PC-3 (cell line): ENCODE measurements around the gene FBN2. TPM values are rescaled to one million over a fixed set of nuclear protein-coding genes. Genes with fewer than 3 reads are reported as not detected.
"Not testable (repeated sequence)": the region's sequence is repeated elsewhere in the genome, so short reads cannot be mapped to it uniquely, and the experiment has no call there.

Experiments
- ATAC-seq: fragments of 200-7000 bp; cut with Tn5 transposase; 2 replicates; pipeline ENCODE4 v1.9.1; 2020; ENCODE audit warnings: mild to moderate bottlenecking, moderate library complexity
- BruUV-seq: library from RNA; stranded (reverse); fragments of 400-500 nt; replicated peaks from 2 replicates; lab custom pipeline; 2021; lab: Mats Ljungman, UMichigan
- CTCF ChIA-PET: fragments of 300-600 bp; sonication (Branson Sonifier 250); formaldehyde crosslinking; loops from one replicate; lab custom pipeline; 2022; ENCODE audit warnings: antibody characterized with exemption; lab: Charles Lee
- POLR2A ChIA-PET: fragments of 300-600 bp; sonication (Branson Sonifier 250); formaldehyde crosslinking; loops from one replicate; lab custom pipeline; 2022; ENCODE audit warnings: antibody characterized with exemption; ENCODE audit not compliant: unreplicated experiment; lab: Charles Lee
- DNase-seq: peaks from one replicate; pipeline ENCODE4 v3.0.0-alpha.2; 2015
- H2AFZ ChIP-seq: fragments of 300-600 bp; sonication (generic); 2 replicates; pipeline ENCODE4 v1.6.0; 2016; ENCODE audit warnings: antibody characterized with exemption, low read length
- H3F3A ChIP-seq: fragments of 300-600 bp; sonication (generic); one replicate; pipeline ENCODE4 v1.6.0; 2017; ENCODE audit warnings: antibody characterized with exemption, low read length, control low read depth, mild to moderate bottlenecking; ENCODE audit not compliant: unreplicated experiment
- H3K27ac ChIP-seq: fragments of 300-600 bp; sonication (generic); 2 replicates; pipeline ENCODE4 v1.5.1; 2016; ENCODE audit warnings: mild to moderate bottlenecking, low read length
- H3K27me3 ChIP-seq: fragments of 300-600 bp; sonication (generic); 2 replicates; pipeline ENCODE4 v1.6.1; 2016; ENCODE audit warnings: low read length, mixed read lengths
- H3K36me3 ChIP-seq: fragments of 300-600 bp; sonication (generic); 2 replicates; pipeline ENCODE4 v1.6.1; 2016; ENCODE audit warnings: low read depth, mixed run types, low read length, mixed read lengths
- H3K4me1 ChIP-seq: fragments of 300-600 bp; sonication (generic); 2 replicates; pipeline ENCODE4 v1.5.1; 2016; ENCODE audit warnings: low read length; ENCODE audit not compliant: insufficient read depth
- H3K4me2 ChIP-seq: fragments of 300-600 bp; sonication (generic); 2 replicates; pipeline ENCODE4 v1.6.0; 2016; ENCODE audit warnings: low read length
- H3K4me3 ChIP-seq: fragments of 300-600 bp; sonication (generic); 2 replicates; pipeline ENCODE4 v1.5.1; 2016; ENCODE audit warnings: mild to moderate bottlenecking, low read length, mixed read lengths
- H3K79me2 ChIP-seq: fragments of 300-600 bp; sonication (generic); 2 replicates; pipeline ENCODE4 v1.6.1; 2017; ENCODE audit warnings: low read length, mixed read lengths
- H3K9ac ChIP-seq: fragments of 300-600 bp; sonication (generic); 2 replicates; pipeline ENCODE4 v1.6.0; 2016; ENCODE audit warnings: mild to moderate bottlenecking, low read length
- H3K9me2 ChIP-seq: fragments of 300-600 bp; sonication (generic); replicated peaks from 2 replicates; pipeline ENCODE4 v1.6.1; 2016; ENCODE audit warnings: mixed run types, low read length, mixed read lengths
- H3K9me3 ChIP-seq: fragments of 300-600 bp; sonication (generic); 2 replicates; pipeline ENCODE4 v1.6.1; 2016; ENCODE audit warnings: low read length, mixed read lengths
- H4K20me1 ChIP-seq: fragments of 300-600 bp; sonication (generic); 2 replicates; pipeline ENCODE4 v1.6.1; 2016; ENCODE audit warnings: low read length, mixed read lengths
- CTCF ChIP-seq: fragments of 300-600 bp; sonication (generic); conservative IDR thresholded peaks from 2 replicates; pipeline ENCODE4 v1.5.1; 2017; ENCODE audit warnings: antibody characterized with exemption, low read depth, mild to moderate bottlenecking, low read length
- EZH2 ChIP-seq: fragments of 300-600 bp; sonication (generic); IDR thresholded peaks from one replicate; pipeline ENCODE4 v1.6.1; 2017; ENCODE audit warnings: antibody characterized with exemption, mild to moderate bottlenecking, low read length; ENCODE audit not compliant: unreplicated experiment
- EZH2phosphoT487 ChIP-seq: fragments of 300-600 bp; sonication (generic); IDR thresholded peaks from 2 replicates; pipeline ENCODE4 v1.6.1; 2018; ENCODE audit warnings: mild to moderate bottlenecking, antibody characterized with exemption, low read length, borderline replicate concordance
- intact Hi-C: fragments of 100-400 bp; cut with micrococcal nuclease; formaldehyde crosslinking; loops from 2 replicates; pipeline ENCODE4 v1.9.0; 2023
- total RNA-seq: library from RNA; depleted of rRNA; stranded (reverse); fragments of >200 nt; gene quantifications from 2 replicates; pipeline ENCODE4 v1.2.3, GENCODE V29; 2014

FBN2 gene
- total RNA-seq, 1 experiment from 2014 or later = 45.2 TPM

DNA sequence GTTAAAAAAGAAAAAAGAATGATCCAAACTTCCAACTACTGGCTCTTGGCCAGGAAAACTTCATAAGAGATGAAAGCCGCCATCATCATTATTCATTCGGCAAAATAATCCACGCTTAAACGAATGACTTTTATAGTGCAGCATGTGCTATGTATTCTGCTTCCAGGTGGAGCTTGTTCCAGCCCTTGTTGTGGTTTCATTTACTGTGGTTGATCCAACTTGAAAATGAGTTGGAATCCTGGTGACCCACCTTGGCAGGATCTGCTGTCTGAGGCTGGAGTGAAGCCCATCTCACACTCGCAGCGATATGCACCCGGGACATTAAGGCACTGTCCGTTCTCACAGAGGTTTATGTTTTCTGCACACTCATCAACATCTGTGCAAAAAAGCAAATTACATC is 209.6 kb downstream of the FBN2 start:
- ChIA-PET CTCF (no interaction called here), POLR2A (no interaction called here)
- Histone ChIP-seq H2AFZ (no peak overlapping the region), H4K20me1 (no peaks in the 10 kb centered on the region), H3K27ac (no peak overlapping the region), H3K9ac (no peak overlapping the region), H3F3A (no peaks in the 10 kb centered on the region), H3K4me3 (no peak overlapping the region), H3K4me1 (no peaks in the 10 kb centered on the region), H3K36me3 (peaks cover 13% of the 10 kb centered on the region; the same call in 1 of the 2 replicates), H3K79me2 (no peaks in the 10 kb centered on the region), H3K4me2 (no peak overlapping the region), H3K9me2 (no peaks in the 10 kb centered on the region), H3K27me3 (no peaks in the 10 kb centered on the region), H3K9me3 (no peaks in the 10 kb centered on the region)
- BruUV-seq = no TSS peak
- no peak for TF ChIP-seq EZH2
- no peak for TF ChIP-seq CTCF
- TF ChIP-seq EZH2phosphoT487 = no peak
- intact Hi-C loops = no loop called here
- DNase-seq = no peak
- ATAC-seq = no peak

GRCh38 chr5:128328007-128328406 is 210.0 kb downstream of the FBN2 start:
- BruUV-seq = no TSS peak
- no peak for DNase-seq
- peaks cover 13% of the 10 kb centered on the region; the same call in 1 of the 2 replicates for H3K36me3 ChIP-seq
- no peaks in the 10 kb centered on the region for H3K79me2 ChIP-seq
- H3K9me2 ChIP-seq = no peaks in the 10 kb centered on the region
- no peak overlapping the region for H3K4me3 ChIP-seq
- H3F3A ChIP-seq = no peaks in the 10 kb centered on the region
- intact Hi-C loops = no loop called here
- H3K27ac ChIP-seq = no peak overlapping the region
- H3K4me2 ChIP-seq = no peak overlapping the region
- ChIA-PET POLR2A (no interaction called here), CTCF (no interaction called here)
- H2AFZ ChIP-seq = no peak overlapping the region
- no peak overlapping the region for H3K9ac ChIP-seq
- no peak for ATAC-seq
- H4K20me1 ChIP-seq = no peaks in the 10 kb centered on the region
- TF ChIP-seq CTCF (no peak), EZH2phosphoT487 (no peak)
- no peaks in the 10 kb centered on the region for H3K4me1 ChIP-seq
- H3K27me3 ChIP-seq = no peaks in the 10 kb centered on the region
- no peaks in the 10 kb centered on the region for H3K9me3 ChIP-seq

- BruUV-seq, H3K4me1 ChIP-seq, H3K27ac ChIP-seq, H2AFZ ChIP-seq, H3K9ac ChIP-seq, ATAC-seq, intact Hi-C loops, H4K20me1 ChIP-seq, CTCF ChIA-PET, H3K36me3 ChIP-seq, H3K4me3 ChIP-seq, H3K9me3 ChIP-seq, H3F3A ChIP-seq, POLR2A ChIA-PET, DNase-seq, H3K9me2 ChIP-seq, H3K79me2 ChIP-seq, H3K4me2 ChIP-seq, H3K27me3 ChIP-seq: not testable (repeated sequence)
Observed at GRCh38 chr5:128321418-128321817, 216.6 kb downstream of the FBN2 start.
